Skeletal muscle tissue (tissue), 4 donors: Measurements from ENCODE around the gene LYRM4. TPM values are rescaled to one million over a fixed set of nuclear protein-coding genes. Genes with fewer than 3 reads are reported as not detected.

Source experiments
- H3K27ac ChIP-seq: one replicate; pipeline ENCODE4 v1.7.0; 2013; ENCODE audit warnings: mild to moderate bottlenecking, low read depth, low read length, inconsistent platforms
- H3K27me3 ChIP-seq, 3 donors: one replicate each; pipeline ENCODE4 v1.7.0; 2013; ENCODE audit warnings: low read length in 3 of 3; ENCODE audit not compliant: control insufficient read depth in 3 of 3, insufficient read depth in 3 of 3
- H3K36me3 ChIP-seq, 3 donors: one replicate each; pipeline ENCODE4 v1.7.0; 2013; ENCODE audit warnings: low read length in 3 of 3; ENCODE audit not compliant: control insufficient read depth in 3 of 3, insufficient read depth in 3 of 3
- H3K4me1 ChIP-seq, 3 donors: one replicate each; pipeline ENCODE4 v1.7.0; 2013; ENCODE audit warnings: low read length in 3 of 3, mild to moderate bottlenecking in 3 of 3; ENCODE audit not compliant: control insufficient read depth in 3 of 3, insufficient read depth in 3 of 3
- H3K4me3 ChIP-seq, 3 donors: one replicate each; pipeline ENCODE4 v1.7.0; 2013; ENCODE audit warnings: low read length in 3 of 3
- H3K9ac ChIP-seq, 3 donors: one replicate each; pipeline ENCODE4 v1.7.0; 2013; ENCODE audit warnings: low read length in 3 of 3, mild to moderate bottlenecking in 3 of 3, moderate library complexity in 2 of 3, low read depth in 1 of 3
- H3K9me3 ChIP-seq, 3 donors: one replicate each; pipeline ENCODE4 v1.7.0; 2013; ENCODE audit warnings: low read length in 3 of 3; ENCODE audit not compliant: control insufficient read depth in 3 of 3
- total RNA-seq: library from RNA; depleted of rRNA; stranded (reverse); fragments of >200 nt; gene quantifications from one replicate; pipeline ENCODE4 v1.2.3, GENCODE V29; 2014
- donor health status: Osteomylitis.

The LYRM4 gene
- total RNA-seq, 1 donor from 2014 or later: 10.4 TPM

DNA sequence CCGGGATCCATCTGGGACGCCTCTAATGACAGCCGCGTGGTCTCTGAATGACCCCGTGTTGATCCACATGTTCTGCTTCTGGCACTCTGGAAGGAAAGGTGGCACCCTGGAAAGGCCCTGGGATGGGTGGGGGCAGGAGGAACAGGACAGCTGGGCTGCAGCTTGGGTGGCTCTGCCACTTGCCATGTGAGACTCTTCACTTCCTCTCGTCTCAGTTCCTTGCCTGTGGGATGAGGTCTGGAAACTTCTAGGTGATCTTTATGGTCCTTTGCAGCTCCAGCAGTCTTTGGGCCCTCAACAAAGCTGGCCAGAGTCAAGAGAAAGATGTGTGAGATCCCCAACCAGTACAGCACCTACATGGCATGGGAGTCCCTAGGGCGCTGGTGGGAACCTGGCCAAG, 149.1 kb downstream of the LYRM4 start:
- H3K27ac ChIP-seq: no peak overlapping the region
- peaks cover 8 to 17% (median 13%) of the 10 kb centered on the region in 3 donors for H3K4me1 ChIP-seq
- peaks cover 0 to 5% (median 0%) of the 10 kb centered on the region in 3 donors for H3K36me3 ChIP-seq
- H3K9ac ChIP-seq: no peak overlapping the region
- no peak overlapping the region for H3K4me3 ChIP-seq
- no peaks in the 10 kb centered on the region for H3K9me3 ChIP-seq
- no peaks in the 10 kb centered on the region for H3K27me3 ChIP-seq

DNA sequence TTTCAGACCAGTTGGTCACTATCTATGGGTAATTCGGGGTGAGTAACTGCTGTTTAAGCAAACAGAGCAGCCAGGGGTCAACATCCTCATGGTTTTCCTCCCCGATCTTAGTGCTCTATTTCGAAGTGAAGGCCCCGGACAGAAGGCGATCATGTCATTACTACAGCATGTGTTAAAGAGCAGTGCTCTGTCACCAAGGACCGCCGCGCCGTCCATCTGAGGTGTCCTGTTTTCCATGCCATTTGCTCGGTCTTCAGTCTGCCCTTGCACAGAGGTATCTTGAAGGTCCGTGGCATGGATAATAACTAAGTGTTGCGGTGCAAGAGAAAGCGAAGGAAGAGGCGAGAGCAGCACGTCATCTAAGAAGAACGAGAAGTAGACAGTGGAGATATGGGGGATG, 150.5 kb downstream of the LYRM4 start:
- H3K27me3 ChIP-seq: no peaks in the 10 kb centered on the region
- H3K27ac ChIP-seq: no peak overlapping the region
- H3K9me3 ChIP-seq: no peaks in the 10 kb centered on the region
- H3K4me3 ChIP-seq: no peak overlapping the region
- H3K9ac ChIP-seq: no peak overlapping the region
- peaks cover 0 to 5% (median 0%) of the 10 kb centered on the region in 3 donors for H3K36me3 ChIP-seq
- H3K4me1 ChIP-seq: peaks cover 8 to 17% (median 13%) of the 10 kb centered on the region in 3 donors

DNA sequence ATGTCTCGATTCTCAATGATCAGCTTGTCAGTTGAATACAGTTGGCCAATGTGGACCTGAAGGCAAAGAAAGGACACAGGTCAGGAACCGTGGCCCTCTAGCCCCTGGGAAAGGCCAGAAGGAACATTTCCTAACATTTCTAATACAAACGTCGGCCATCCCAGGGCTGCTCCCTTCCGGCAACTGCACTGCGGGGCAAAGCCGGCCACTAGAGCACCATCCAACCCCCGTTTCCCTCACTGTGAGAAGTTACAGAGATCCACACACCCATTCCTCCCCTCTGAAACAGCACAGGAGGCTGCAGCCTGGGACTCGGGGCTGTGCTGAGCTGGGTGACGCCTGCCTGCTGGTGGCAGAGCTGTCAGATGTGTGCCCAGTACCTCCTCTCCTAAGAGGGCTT, 151.3 kb downstream of the LYRM4 start:
- Histone ChIP-seq H3K27ac (no peak overlapping the region), H3K9me3 (no peaks in the 10 kb centered on the region), H3K9ac (no peak overlapping the region)

DNA sequence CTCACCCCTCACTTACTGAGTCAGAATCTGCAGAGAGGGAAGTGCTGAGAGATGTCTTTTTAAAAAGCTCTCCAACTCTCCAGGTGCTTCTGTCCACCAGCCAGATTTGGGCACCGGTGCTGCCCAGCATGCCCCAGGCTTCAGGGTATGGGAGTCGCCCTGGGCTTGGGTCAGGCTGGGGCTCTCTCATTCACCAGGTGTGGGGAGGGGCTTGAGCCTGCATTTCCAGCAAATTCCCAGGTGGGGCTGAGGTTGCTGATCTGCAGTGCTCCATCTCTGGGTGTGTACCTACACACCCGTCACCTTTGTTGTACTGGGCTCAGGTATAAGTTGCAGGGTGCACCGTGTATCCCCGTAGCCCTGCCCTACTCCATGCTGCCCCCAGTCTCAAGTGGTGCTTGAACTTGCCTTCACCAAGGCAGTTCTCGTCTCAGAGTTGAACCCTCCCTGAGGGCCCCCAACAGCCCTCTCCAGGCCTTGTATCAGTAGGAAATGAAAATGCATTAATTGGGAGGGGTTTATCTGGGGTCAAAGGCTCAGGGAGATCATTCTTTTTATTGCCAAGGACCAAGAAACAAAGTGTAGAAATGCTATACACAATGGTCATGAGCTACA, 152.1 kb downstream of the LYRM4 start:
- Histone ChIP-seq H3K36me3 (peaks cover 0 to 5% (median 0%) of the 10 kb centered on the region in 3 donors), H3K4me3 (no peak overlapping the region), H3K27ac (peak overlapping the region; percentile 70)

More for the DNA sequence above, 151.3 kb downstream of the LYRM4 start:
- H3K4me3 ChIP-seq: no peak overlapping the region
- peaks cover 0 to 5% (median 0%) of the 10 kb centered on the region in 3 donors for H3K36me3 ChIP-seq
- H3K27me3 ChIP-seq: no peaks in the 10 kb centered on the region
- peaks cover 8 to 17% (median 13%) of the 10 kb centered on the region in 3 donors for H3K4me1 ChIP-seq

DNA sequence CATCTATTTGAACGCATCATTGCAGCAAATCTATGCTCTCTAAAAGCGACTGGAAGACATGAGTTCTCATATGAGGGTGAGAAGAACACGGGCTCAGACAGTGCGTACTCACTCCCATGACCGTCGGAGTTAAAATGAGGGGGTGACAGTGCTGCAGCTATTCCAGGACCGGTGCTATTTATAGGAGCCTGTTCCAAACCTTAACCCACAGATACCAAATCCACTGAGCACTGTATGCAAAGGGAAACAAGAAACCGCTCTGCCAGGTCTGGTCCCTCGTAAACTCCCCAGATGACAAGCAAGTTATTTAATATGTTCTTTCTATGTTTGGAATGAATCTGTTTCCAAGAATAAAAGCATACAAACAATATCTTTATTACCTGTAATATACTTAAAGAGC, 152.7 kb downstream of the LYRM4 start:
- H3K9me3 ChIP-seq: no peaks in the 10 kb centered on the region
- peaks cover 0 to 5% (median 0%) of the 10 kb centered on the region in 3 donors for H3K36me3 ChIP-seq
- H3K27me3 ChIP-seq: no peaks in the 10 kb centered on the region
- H3K27ac ChIP-seq: peak overlapping the region; percentile 70
- peak overlapping the region in 2 of 3 donors; percentile 30 to 57 for H3K9ac ChIP-seq
- no peak overlapping the region for H3K4me3 ChIP-seq
- peaks cover 8 to 17% (median 13%) of the 10 kb centered on the region in 3 donors for H3K4me1 ChIP-seq

More for the DNA sequence above, 152.1 kb downstream of the LYRM4 start:
- Histone ChIP-seq H3K27me3 (no peaks in the 10 kb centered on the region), H3K9ac (peak overlapping the region in 2 of 3 donors; percentile 30 to 57), H3K9me3 (no peaks in the 10 kb centered on the region), H3K4me1 (peaks cover 8 to 17% (median 13%) of the 10 kb centered on the region in 3 donors)

DNA sequence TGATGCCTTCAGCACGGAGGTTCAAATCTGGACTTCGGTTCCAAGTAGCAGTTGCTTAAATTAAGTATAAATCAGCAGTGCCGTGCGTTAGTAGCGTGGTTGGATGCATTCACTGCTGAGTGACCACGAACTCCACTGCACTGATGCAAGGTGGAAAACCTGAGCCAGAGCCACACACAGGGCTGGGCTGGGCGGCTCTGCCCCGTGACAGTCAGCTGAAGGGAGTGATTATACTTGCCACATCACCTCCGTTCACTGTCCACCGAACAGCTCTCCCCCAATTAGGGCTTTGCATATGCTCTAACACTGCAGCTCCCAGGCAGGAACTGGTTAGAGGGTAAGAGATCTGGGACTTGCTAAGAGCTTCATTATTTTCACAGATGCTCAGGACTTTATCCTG, 153.4 kb downstream of the LYRM4 start:
- Histone ChIP-seq H3K4me3 (peak overlapping the region in 1 of 3 donors; percentile 14), H3K27ac (peak overlapping the region; percentile 70), H3K9ac (peak overlapping the region in 1 of 3 donors; percentile 41), H3K9me3 (no peaks in the 10 kb centered on the region), H3K36me3 (peaks cover 0 to 5% (median 0%) of the 10 kb centered on the region in 3 donors), H3K4me1 (peaks cover 8 to 17% (median 13%) of the 10 kb centered on the region in 3 donors), H3K27me3 (no peaks in the 10 kb centered on the region)

DNA sequence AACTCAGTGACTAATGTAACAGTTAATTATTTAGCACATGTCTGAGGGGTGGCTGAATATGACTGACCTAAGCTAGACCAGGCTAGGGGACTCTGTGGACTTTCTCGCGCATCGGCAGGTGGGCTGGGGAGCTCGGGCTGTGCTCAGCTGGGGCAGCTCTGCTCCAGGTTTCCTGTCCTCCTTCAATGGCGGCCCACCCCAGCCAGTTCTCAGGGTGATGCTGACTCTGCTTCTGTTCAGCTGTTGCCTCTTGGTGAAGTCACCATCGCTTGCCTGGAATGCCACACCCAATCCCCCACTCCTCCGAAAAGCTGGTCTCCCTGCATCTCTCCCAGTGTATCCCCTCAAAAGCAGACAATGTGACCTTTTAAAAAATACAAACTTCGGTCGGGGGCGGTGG, 155.6 kb downstream of the LYRM4 start:
- Histone ChIP-seq H3K27ac (no peak overlapping the region), H3K36me3 (no peaks in the 10 kb centered on the region), H3K4me3 (no peak overlapping the region), H3K9ac (no peak overlapping the region), H3K4me1 (peaks cover 8 to 17% (median 13%) of the 10 kb centered on the region in 3 donors), H3K27me3 (no peaks in the 10 kb centered on the region), H3K9me3 (no peaks in the 10 kb centered on the region)

DNA sequence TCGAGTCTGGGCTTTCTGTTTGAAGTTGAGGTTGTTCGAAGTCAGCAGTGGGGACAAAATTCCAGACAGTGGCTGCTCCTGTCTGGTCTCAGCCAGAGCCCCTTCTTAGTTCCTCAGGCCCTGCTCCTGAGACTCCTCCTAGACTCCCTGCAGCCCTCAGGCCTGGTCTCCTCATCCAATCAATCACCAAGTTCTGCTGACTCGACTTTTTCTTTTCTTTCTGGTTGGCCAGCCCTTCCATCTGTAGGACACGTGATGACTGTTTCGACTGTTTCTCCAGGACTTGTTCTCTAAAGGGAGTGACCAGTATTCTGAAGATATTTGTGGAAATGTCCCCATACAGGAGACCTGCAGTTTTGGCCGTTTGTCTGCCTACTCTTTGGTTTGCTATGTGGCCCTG, 156.1 kb downstream of the LYRM4 start:
- Histone ChIP-seq H3K4me3 (no peak overlapping the region), H3K27ac (no peak overlapping the region), H3K9me3 (no peaks in the 10 kb centered on the region), H3K27me3 (no peaks in the 10 kb centered on the region), H3K4me1 (peaks cover 8 to 17% (median 13%) of the 10 kb centered on the region in 3 donors), H3K9ac (no peak overlapping the region), H3K36me3 (no peaks in the 10 kb centered on the region)

DNA sequence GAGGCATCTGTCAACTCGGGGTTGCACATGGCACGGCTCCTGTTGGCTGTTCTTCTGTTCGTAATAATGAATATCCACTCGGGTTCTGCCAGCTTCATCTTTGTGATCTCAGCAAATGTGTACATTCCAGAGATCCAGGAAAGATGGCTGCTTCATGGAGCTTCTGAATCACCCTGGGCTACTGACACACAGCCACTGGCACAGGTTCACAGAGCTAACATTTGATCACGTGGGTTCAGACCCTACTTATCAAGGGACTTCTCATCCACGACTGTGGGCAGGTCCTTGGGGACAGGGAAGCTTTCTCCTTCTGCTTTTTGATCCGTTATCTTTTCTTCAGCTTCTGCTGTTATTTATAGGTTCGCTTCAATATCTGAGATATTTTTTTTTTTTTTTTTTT, 157.5 kb downstream of the LYRM4 start:
- no peak overlapping the region for H3K9ac ChIP-seq
- no peaks in the 10 kb centered on the region for H3K9me3 ChIP-seq
- no peak overlapping the region for H3K4me3 ChIP-seq
- H3K27me3 ChIP-seq: no peaks in the 10 kb centered on the region
- no peak overlapping the region for H3K27ac ChIP-seq
- peaks cover 3 to 11% (median 7%) of the 10 kb centered on the region in 3 donors for H3K4me1 ChIP-seq
- no peaks in the 10 kb centered on the region for H3K36me3 ChIP-seq

DNA sequence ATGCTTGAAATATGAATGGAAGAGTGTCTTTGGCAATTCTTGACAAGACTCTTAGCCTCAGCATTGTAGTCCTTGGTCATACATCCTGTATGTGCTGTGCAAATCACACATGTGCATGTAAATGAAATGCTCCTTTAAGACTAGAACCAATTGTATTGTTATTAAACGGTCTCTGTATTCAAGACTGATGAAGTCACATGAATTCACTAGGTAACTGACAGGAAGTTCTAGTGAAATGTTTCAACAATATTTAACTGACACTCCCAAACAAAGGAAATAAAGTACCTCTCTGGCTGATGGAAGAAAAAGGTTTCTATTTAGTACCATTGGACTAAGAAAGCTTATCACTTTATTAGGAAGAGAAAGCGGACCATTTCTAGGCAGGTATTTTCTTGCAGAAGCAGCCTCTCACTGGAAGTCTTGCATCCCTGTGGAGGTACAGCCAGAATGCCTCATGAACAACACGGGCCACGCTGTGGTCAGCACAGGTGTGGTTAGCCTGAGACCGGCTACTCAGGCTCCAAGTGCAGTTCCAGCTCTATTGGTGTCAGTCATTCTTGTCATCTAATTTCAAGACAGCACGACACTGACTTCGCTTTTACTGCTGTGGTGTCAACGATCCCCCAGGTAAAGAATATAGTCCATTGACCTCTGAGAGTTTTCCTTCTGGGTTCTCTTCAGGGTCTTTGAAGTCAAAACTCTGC, 158.3 kb downstream of the LYRM4 start:
- H3K9ac ChIP-seq: no peak overlapping the region
- peaks cover 0 to 5% (median 5%) of the 10 kb centered on the region in 3 donors for H3K4me1 ChIP-seq
- no peak overlapping the region for H3K27ac ChIP-seq
- no peaks in the 10 kb centered on the region for H3K9me3 ChIP-seq
- no peaks in the 10 kb centered on the region for H3K27me3 ChIP-seq
- H3K36me3 ChIP-seq: no peaks in the 10 kb centered on the region
- H3K4me3 ChIP-seq: no peak overlapping the region
